ENCODE data around the gene MRPS18C.
"Not testable (repeated sequence)": the region's sequence is repeated elsewhere in the genome, so short reads cannot be mapped to it uniquely, and the experiment has no call there.

Gene MRPS18C

DNA sequence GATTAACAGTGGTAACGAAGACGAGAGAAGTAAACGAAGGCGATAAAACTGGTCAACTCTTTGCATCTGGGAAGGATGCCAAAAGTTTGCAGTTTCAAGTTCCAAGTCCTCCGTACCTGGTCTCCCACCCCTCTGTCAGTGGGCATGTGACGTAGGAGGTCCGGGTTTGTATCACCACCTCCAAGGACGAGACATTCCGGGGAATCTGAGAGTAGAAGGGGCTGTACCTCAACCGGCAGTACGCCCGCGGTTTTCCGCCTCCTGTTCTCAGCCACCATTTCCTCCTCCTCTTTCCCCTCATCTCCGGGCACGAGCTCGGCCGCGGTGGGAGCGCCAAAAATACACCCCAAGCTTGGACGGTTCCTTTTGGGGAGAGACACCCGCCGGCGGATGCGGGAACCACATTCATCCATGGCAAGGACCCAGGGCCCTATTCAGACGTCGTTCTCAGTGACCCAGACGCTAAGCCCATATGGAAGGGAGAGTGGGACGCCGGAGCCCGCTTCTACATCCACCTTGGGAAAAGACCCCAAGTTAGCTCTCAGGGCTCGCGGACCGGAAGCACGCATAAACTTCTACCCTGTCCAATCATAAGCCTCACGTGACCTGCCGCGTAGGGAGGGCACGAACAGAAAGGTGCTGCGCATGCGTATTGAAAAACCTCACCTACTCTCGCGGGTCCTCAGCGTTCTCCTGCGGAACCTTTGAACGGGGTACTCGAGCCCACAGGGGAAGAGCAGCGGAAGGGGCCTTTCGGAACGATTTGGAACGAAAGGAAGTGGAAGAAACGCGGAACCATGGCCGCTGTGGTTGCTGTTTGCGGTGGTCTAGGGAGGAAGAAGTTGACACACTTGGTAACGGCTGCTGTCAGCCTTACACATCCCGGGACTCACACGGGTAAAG, at the start of gene MRPS18C, which contains the start of gene HELQ:
TSS of gene MRPS18C (plus strand) at position 778 of the 903 bp plus-strand sequence. CDS start at position 798, 20 bp downstream.
TSS of gene HELQ (minus strand) at position 543 of the 903 bp plus-strand sequence. CDS start at position 413, 130 bp downstream.
- DNase-seq: peak; percentile 95 to 98

DNA sequence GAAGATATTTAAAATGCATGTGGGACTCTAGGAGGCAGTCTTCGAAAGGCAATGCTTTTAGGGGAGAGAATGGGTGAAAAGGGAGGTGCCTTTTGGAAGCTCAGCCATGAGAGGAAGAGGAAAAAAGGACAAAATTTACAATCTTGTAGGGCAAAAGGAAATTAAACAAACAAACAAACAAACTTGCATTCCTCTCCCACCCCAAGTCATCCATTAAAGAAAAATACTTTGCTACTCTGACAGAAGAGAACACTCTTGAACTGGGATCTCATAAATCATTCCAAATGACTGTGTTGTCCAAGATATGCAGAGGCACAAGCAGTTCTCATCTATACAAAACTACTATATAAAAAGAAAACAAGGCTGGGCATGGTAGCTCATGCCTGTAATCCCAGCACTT, 47.0 kb upstream of the MRPS18C start:
- no peak for DNase-seq

DNA sequence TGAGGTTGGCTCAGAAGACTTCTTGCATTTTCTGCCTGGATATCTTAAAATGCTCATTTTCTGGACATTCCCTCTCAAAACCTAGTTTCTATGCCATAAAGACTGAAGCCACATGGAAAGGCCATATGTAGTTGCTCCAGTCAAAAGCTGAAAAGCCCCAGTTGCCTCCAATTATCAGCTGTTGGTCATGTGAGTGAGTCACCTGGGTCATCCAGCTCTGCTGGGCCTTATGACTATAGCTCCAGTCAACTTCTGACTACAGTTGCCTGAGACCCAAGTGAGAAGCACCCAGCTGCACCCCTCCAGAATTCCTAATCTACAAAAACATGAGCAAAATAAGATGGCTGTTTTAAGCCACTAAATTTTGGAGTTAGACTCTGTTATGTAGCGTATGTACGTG, 42.2 kb upstream of the MRPS18C start:
- no peak for DNase-seq

DNA sequence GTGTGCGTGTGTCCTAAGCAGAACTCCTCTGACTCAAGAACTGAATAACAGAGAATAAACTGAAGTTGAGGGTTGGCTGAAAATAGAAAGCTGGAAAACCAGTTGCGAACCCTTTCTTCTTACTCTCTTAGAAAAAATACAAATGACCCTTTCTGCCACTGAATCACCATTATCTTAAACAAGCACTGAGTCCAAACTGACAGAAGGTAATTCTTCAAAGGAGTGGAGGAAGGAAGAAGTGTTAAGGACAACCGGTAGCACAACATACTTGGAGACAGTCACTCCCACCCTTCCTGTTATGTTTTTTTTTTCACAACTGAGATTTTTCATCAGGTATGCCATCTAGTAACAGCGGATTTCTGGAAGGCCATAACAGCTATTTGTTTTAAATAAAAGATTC, 38.3 kb upstream of the MRPS18C start:
- no peak for DNase-seq

DNA sequence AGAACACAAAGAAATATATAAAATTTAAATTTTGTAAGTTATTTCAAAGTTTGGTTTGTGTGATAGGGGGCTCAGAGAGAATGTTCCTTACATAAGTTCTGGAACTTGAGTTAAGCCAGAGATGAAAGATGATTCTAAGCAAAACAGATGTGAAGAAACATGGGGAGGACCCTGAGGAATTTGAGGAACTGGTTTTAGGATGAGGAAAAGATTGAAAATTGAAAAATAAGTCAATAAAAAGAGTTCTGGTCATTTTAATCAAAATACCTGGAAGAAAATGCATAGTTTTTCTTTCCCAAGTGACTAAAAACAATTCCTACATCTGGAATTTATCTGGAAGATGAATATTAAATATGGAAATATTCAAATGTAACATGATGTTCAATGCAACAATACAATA, 37.6 kb upstream of the MRPS18C start:
- no peak for DNase-seq

DNA sequence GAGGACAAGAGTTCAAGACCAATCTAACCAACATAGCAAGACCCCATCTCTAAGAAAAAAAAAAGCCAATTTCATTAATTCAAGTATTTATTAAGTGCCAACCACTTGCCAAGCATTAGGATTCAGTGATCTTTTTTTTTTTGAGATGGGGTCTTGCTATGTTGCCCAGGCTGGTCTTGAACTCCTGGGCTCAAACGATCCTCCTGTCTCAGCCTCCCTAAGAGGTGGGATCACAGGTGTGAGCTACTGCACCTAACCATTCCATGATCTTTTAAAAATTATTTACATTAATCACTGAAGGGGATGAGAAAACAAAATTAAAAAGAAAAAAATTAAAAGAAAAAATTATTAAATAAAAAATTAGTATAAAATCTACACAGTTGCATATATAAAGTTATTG, 24.7 kb upstream of the MRPS18C start:
- no peak for DNase-seq

DNA sequence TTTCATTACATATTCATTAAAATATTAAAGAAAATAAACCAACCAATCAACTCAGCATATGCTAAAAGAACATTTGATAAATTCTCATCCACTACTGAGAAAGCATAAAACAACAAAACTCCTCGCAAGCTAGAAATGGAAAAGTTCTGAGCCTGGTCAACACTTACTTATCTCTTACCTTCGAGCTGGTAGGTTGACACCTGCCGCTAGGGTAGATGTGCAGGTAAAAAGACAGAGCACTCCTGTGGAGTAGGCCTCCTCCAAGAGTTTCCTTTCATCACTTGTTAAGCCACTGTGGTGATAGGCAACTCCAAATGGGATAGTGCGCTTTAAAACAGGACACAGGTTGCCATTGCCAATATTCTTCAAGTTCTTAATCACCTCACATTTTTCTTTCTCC, 19.2 kb upstream of the MRPS18C start:
- no peak for DNase-seq

DNA sequence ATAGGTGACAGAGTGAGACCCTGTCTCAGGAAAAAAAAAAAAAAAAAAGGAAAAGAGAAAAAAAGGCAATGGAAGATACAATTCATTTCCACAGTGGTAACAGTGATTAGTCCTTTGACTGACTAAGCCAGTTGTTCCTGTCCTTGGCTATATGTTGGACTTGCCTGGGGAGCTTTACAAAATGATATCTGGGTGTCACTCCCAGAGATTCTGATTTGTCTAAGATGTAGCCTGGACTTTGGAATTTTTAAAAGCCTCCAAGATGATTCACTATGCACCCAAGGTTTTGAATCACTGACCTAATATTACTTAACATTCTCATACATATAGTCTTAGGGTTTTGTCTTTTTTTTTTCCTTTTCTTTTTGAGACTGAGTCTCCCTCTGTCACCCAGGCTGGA, 17.1 kb upstream of the MRPS18C start:
- DNase-seq: no peak

DNA sequence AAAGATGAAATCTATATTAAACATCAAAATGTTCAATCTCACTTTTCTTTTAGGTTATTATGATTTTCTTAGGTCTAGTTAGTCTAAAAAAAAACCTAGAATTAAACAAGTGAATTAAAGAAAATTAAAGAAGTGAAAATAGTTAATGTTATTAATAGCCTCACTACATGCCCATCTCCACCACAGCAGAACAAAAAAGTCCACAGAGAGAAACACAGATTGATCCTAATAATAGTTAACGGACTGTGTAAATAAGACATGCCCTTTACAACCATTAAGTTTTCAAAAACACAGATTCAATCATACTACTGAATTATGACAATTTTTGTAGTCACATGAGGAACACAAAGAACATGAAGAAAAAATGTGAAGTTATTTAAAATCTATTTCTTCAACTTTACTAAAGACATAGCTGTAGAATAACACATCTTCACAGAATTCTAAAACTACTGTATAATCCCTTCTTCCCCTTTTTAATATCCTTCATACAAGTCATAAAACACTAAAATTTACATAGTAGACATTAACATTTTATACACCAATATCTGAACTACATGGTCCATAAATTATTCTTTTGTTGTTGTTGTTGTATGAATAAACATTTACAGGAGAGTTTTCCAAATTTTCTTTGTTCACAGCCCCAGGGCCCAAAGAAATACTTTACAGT, 15.6 kb upstream of the MRPS18C start:
- no peak for DNase-seq

DNA sequence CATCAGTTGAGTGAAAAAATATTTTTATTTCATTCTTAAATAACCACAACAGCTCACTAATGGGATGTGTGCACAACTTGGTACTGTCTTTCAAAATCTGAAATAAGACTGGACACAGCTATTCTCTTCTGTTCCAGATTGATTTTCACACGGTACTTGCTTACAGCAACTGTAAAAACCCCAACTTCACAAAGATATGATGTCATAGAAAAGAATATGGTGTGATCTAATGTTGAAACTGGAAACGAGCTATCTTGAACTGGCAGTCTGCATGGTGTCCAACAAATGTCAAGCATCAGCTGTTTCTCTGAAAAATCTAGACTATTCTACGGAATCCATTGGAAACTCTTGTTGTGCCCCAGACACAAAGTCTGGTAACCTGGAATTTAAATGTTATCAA, 15.0 kb upstream of the MRPS18C start:
- DNase-seq: no peak

DNA sequence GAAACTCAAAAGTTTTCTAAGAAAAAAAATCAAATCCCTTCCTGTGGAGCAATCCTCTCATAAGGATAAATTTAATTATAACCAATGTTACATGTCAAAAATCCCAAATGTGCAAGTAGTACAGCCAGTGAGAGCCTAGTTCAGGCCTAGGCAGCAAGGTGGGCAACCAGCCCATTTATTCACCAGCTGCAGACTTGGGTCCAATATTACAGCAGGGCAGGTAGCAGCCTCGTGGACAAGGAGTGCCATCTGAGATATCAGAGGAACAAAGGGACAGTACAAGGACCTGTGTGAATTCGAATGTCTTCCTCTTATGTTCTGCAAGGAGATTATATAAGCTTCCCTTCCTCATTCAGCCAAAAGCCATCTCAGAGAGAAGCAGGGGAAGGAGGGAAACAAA, 6.8 kb upstream of the MRPS18C start:
- no peak for DNase-seq

DNA sequence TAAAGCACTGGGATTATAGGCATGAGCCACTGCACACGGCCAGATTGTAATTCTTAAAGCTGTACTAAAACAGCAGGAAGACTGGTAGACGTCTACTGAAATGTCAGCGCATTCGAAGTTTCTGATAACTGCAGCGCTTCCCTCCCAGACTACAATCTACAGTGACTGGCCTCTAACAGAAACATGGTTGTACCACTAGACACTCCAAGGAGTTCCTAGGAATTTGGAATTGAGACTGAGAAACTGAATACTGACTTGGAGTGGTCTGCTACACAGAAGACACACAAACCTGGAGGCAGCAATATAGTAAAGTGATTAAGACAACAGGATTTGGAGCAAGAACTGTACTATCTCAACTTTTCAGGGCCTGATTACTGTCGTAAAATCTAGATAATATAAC, 1.2 kb upstream of the MRPS18C start:
- DNase-seq: no peak

DNA sequence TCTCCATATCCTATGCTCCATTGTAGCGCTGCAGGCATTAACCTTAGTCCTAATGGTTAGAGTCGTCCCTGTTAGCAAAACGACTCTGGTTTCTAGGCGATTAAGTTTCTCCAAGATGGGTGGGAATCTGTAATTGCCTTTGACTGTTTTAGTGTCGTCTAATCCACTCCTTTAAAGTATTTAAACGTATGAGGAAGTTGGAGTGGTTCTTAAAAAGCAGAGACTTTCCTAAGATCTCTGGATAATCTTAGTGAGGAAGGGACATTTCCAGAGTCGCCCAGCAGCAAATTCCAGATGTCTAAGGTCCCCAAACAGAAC, 285 bp downstream of the MRPS18C start:
- no peak for DNase-seq

DNA sequence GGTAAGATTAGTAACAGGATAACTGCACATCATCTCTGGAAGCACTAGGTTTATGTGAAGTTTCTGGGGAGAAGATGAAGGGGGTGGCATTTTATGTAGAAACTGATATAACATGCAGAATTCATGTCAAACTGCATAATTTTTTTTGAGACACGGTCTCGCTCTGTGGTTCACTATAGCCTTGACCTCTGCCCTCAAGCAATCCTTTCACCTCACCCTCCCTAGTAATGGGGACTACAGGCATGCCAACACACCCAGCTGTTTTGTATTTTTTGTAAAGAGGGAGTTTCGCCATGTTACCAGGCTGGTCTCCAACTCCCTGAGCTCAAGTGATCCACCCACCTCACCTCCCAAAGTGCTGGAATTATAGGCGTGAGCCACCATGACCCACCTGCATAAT, 17.6 kb downstream of the MRPS18C start:
- no peak for DNase-seq

DNA sequence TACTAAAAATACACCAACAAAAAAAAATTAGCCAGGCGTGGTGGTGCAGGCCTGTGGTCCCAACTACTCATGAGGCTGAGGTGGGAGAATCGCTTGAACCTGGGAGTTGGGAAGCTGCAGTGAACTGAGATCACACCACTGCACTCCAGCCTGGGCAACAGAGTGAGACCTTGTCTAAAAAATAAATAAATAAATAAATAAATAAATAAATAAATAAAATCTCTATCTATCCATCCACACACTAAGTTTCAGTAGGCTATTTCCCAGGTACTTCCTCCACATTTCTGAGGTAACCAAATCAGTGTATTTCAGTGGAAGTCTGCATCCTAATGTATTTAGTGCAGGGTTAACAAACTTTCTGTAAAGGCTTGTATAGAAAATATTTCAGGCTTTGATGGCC, 18.1 kb downstream of the MRPS18C start:
- DNase-seq: no peak

DNA sequence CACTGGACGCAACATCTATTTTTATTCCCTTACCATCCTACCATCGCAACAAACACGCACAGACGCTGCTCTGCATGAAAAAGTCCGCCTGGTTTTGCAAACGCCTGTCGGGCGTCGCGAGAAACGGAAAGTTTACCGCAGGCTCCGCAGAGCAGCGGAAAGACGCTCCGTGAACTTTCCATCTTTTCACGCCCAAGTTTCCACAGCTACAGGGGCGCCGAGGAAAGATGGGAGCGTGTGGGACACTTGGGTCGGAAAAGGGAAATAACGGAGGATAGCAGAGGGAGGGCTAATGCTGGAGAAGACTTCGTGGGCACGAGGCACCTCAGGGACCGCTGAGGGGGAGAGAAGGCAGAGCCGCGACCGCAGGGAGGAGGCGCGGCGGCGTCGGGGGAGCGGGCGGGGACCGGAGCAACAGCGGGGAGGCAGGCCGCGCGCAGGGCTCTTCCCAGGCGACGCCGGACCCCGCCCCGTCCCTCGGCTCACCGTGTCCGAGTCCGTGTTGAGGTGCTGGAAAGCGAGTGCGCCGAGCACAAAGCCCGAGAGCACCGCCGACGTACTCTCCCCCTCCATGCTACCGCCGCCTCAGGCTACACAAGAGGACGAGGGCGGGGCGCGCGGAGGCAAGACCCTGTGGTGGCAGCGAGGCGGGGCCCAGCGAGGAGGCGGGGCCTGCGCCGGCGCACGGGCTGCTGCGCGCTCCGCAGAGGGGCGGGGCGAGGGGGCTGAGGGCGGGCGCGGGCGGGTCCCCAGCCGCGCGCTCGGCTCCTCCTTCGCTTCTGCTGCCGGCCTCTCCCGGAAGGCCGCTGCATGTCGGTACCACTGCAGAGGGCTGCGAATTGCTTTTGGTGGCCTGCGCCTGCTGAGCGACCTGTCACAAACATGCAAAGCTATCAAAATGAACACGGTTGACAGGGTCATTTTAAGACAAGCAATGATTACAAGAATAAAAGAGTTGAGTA, 28.9 kb downstream of the MRPS18C start, which contains the start of gene ABRAXAS1:
TSS of gene ABRAXAS1 (minus strand) at position 601 of the 962 bp plus-strand sequence. CDS start at position 573, 28 bp downstream.
- peak; percentile 91 to 96 for DNase-seq

DNA sequence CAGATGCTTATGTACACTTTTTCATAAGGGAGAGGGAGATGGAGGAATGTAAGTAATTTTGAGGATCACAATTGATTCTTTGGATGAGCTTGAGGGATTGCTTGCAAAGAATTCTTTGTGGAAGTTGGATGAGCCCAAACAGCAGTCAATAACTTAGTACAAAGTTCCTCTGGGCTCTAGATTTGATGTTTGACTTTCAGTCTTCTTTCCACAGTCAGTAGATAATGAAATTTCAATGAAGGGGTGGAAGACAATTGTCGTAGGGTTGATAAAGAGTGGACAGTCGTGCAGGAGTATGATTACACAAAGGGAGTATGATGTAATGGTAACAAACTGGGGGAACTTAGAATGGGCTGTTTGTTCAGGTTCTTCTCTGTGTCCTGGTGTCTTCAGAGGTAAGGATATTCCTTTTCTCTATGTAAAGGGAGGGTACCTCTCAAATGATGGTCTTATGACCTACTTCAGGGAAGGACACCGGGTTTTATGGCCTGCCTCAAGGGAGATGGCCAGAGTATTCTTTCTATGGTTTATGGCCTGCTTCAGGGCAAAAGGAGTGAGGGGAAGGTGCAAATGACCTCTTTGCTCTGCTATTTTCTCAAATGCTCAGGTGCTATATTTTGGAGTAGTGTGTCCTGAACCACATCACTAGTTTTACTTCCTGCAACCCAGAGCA, 30.7 kb downstream of the MRPS18C start:
- no peak for DNase-seq

DNA sequence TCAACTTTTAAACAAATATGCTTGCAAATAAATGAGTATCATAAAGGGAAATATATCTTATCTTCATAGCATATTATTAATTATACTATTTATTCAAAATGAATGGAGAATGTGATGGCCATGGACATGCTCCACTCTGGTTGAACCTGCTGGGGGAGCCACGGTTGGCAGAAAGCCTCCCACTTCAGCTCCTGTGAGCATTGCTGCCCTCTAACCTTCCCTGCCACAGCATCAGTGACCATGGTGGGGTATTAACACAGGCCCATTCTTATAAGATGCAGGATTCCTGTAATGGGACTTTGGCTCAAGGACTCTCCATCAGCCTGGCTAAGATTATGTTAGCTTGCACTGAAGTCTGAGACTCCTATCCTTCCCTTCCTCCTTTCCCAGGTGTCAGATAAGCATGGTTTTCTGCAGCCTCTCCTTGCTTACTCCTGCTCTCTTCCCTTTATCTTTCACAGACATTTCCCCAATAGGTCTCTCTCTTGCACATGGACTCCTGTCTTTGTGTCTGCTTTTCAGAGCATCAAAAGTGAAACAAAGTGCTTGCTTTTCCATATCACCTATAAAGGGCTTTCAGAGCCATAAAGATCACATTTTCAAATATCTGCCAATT, 34.0 kb downstream of the MRPS18C start:
- DNase-seq: no peak

DNA sequence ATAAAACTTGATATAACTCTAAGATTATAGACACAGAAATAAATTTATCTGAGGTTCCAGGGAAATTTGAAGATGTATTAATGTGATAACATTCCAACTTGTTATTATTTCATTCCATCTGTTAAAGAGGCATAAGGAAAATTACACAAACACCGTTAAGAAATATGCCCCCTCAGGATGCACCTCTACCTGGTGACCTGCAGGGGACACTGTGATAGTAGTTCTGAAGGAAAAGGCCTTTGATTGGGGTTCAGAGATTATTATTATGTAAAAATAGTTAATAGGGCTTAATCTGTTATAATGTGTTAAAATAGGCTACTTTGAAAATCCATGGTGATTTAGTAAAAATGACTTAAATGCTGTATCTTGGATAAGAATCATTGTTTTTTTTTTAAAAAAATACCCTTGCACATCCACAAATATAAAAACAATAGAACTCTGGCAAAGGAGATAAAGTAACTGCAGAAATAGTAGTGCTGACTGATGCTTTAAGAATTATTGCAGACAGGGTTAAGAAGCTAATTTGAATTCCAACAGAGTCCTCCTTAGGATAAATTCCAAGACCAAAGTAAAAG, 35.1 kb downstream of the MRPS18C start:
- DNase-seq: no peak

DNA sequence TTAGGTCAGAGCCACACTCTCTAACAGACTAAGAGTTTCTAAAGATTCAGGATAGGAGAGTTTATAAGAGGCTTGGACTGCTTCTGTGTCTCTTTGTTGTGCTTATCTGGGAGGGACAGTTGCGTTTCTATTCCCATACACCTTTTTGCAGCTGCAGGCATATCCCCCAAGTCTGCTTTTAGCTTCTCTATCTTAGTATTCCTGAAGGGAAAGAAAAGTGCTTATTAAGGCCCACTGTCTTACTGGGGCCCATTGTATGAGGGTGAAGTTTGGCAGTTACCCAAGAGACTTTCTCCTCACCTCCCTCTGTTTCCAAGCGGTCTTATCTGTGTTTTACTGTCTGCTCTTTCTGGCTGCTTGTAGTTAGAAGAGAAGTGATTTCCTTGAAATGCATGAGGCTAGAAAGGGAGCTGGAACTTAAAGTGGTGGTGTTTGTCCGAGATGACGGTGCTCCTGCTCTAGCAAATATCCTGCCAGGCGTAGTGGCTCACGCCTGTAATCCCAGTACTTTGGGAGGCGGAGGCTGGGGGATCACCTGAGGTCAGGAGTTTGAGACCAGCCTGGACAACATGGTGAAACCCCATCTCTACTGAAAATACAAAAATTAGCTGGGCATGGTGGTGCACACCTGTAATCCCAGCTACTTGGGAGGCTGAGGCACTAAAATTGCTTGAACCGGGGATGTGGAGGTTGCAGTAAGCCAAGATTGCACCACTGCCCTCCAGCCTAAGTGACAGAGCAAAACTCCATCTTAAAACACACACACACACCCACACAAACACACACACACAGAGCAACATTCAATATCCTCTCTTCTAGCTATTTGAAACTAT, 40.4 kb downstream of the MRPS18C start:
- not testable (repeated sequence) for DNase-seq

DNA sequence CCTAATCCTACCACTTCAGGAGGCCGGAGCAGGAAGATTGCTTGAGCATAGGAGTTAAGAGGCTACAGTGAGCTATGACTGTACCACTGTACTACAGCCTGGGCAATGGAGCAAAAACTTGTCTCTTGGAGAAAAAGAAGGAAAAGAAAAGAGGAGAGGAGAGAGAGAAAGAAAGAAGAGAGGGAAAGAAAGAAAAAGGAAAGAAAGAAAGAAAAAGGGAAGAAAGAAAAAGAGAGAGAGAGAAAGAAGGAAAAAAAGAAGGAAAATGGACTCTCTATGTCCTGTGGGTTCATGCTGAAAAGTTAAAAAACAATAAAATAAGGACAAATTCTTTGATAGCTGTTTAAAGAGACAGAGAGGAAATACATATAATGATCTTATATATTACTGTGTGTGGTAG, 42.3 kb downstream of the MRPS18C start:
- no peak for DNase-seq

Measured in NCI-H187 (cell line).